Astrocyte (in vitro differentiated cells and primary cell): ENCODE results near the gene SLC26A2. TPM values are rescaled to one million over a fixed set of nuclear protein-coding genes. Genes with fewer than 3 reads are reported as not detected.

Experiments
- DNase-seq: peaks from one replicate; pipeline ENCODE4 v3.0.0-alpha.2; 2010; ENCODE audit warnings: low read depth
- FAIRE-seq: peaks from 2 replicates; lab custom pipeline; 2011; peaks lifted over from hg19 to GRCh38; lab: Jason Lieb, UNC
- H2AFZ ChIP-seq: 2 replicates; pipeline ENCODE4 v1.6.0; 2012; ENCODE audit warnings: low read depth, low read length, inconsistent platforms
- H3K27ac ChIP-seq: 2 replicates; pipeline ENCODE4 v1.5.1; 2011; ENCODE audit warnings: low read depth, low read length, inconsistent platforms
- H3K27me3 ChIP-seq: 2 replicates; pipeline ENCODE4 v1.6.0; 2011; ENCODE audit warnings: low read length, inconsistent platforms; ENCODE audit not compliant: insufficient read depth
- H3K36me3 ChIP-seq: 2 replicates; pipeline ENCODE4 v1.5.1; 2011; ENCODE audit warnings: low read length, inconsistent platforms; ENCODE audit not compliant: insufficient read depth
- H3K4me1 ChIP-seq: 2 replicates; pipeline ENCODE4 v1.5.1; 2011; ENCODE audit warnings: low read length, inconsistent platforms; ENCODE audit not compliant: insufficient read depth
- H3K4me2 ChIP-seq: 2 replicates; pipeline ENCODE4 v1.6.0; 2012; ENCODE audit warnings: low read length, inconsistent platforms
- H3K4me3 ChIP-seq: 2 replicates; pipeline ENCODE4 v1.5.1; 2011; ENCODE audit warnings: low read depth, mild to moderate bottlenecking, low read length, inconsistent platforms; ENCODE audit not compliant: insufficient read depth
- H3K79me2 ChIP-seq: 2 replicates; pipeline ENCODE4 v1.6.0; 2012; ENCODE audit warnings: mild to moderate bottlenecking, low read length, inconsistent platforms; ENCODE audit not compliant: insufficient read depth
- H3K9ac ChIP-seq: 2 replicates; pipeline ENCODE4 v1.6.0; 2012; ENCODE audit warnings: mild to moderate bottlenecking, low read length, inconsistent platforms
- H3K9me3 ChIP-seq: 2 replicates; pipeline ENCODE4 v1.5.1; 2012; ENCODE audit warnings: low read depth, mild to moderate bottlenecking, low read length, inconsistent platforms; ENCODE audit not compliant: insufficient read depth
- H4K20me1 ChIP-seq: 2 replicates; pipeline ENCODE4 v1.6.0; 2012; ENCODE audit warnings: low read length, inconsistent platforms; ENCODE audit not compliant: insufficient read depth
- H3K27ac Mint-ChIP-seq: one replicate; pipeline ENCODE4 v1.8.0; 2021; ENCODE audit warnings: mild to moderate bottlenecking, mixed read lengths; ENCODE audit not compliant: unreplicated experiment
- H3K27me3 Mint-ChIP-seq: one replicate; pipeline ENCODE4 v1.8.0; 2021; ENCODE audit warnings: low read depth, mixed read lengths; ENCODE audit not compliant: unreplicated experiment
- H3K36me3 Mint-ChIP-seq: one replicate; pipeline ENCODE4 v1.8.0; 2021; ENCODE audit warnings: low read depth, mixed read lengths; ENCODE audit not compliant: unreplicated experiment
- H3K4me1 Mint-ChIP-seq: one replicate; pipeline ENCODE4 v1.8.0; 2021; ENCODE audit warnings: low read depth, mixed read lengths; ENCODE audit not compliant: unreplicated experiment
- H3K4me3 Mint-ChIP-seq: one replicate; pipeline ENCODE4 v1.8.0; 2021; ENCODE audit warnings: mild to moderate bottlenecking, moderate library complexity, mixed read lengths; ENCODE audit not compliant: unreplicated experiment
- H3K9me3 Mint-ChIP-seq: one replicate; pipeline ENCODE4 v1.8.0; 2021; ENCODE audit warnings: mild to moderate bottlenecking, mixed read lengths; ENCODE audit not compliant: unreplicated experiment
- EZH2 ChIP-seq: IDR thresholded peaks from 2 replicates; pipeline ENCODE4 v1.6.1; 2012; ENCODE audit warnings: mild to moderate bottlenecking, low read length, inconsistent platforms; ENCODE audit not compliant: insufficient read depth
- total RNA-seq: library from RNA; stranded (reverse); gene quantifications from 2 replicates; pipeline ENCODE4 v1.2.1, GENCODE V29; 2021
- TF ChIP-seq, protein P1 (sequence below): IDR thresholded peaks from 2 replicates; pipeline ENCODE4 v1.5.1; 2011; ENCODE audit warnings: low read depth, mild to moderate bottlenecking, inconsistent platforms, low read length, moderate library complexity; ENCODE audit not compliant: insufficient read depth

Gene SLC26A2
- total RNA-seq, 1 donor from 2014 or later, result 19.8 TPM

DNA sequence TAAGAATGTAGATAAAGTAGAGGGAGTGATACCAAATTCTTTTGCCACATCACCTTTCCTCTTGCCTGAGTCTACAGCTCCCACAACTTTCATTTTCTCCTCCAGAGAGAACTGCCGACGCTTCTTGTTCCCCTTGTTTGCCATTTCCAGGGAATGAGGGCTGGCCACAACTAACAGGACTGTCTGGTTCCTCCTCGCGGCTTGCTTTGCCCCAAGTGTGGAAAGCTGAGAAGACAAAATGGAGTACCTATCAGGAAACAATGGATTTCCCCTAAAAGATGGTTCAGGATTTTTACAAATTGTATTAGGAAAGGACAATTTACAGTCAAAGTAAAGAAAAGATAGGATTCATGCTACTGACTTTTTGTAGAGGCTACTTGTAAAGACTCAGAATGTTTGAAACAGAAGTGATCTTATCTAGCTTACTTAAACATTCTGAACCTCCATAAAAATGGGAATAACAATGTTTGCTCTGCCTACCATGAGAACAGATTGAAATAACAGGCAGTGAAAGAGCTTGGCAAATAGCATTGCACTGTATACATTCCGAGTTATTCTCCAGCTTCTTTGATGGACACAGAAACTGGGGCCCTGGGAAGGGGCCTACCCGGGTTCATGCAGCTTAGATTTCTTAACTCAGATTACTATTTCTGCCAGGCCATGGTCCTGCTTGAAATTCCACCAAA lies 35.8 kb downstream of the SLC26A2 start:
- Histone ChIP-seq H3K27ac (no peak overlapping the region), H3K79me2 (peaks cover 22% of the 10 kb centered on the region), H3K27me3 (no peaks in the 10 kb centered on the region), H3K36me3 (peaks cover 4% of the 10 kb centered on the region), H3K4me1 (peaks cover 5% of the 10 kb centered on the region), H2AFZ (no peak overlapping the region), H3K4me2 (no peak overlapping the region), H3K9ac (no peak overlapping the region), H3K9me3 (no peaks in the 10 kb centered on the region), H3K4me3 (no peak overlapping the region), H4K20me1 (peaks cover 3% of the 10 kb centered on the region)
- H3K27ac Mint-ChIP-seq, result no peak overlapping the region
- H3K36me3 Mint-ChIP-seq, result peaks cover 10% of the 10 kb centered on the region
- H3K4me1 Mint-ChIP-seq, result peaks cover 6% of the 10 kb centered on the region
- no peaks in the 10 kb centered on the region for H3K9me3 Mint-ChIP-seq
- DNase-seq, result no peak
- no peak for TF ChIP-seq EZH2
- TF ChIP-seq, protein P1, sequence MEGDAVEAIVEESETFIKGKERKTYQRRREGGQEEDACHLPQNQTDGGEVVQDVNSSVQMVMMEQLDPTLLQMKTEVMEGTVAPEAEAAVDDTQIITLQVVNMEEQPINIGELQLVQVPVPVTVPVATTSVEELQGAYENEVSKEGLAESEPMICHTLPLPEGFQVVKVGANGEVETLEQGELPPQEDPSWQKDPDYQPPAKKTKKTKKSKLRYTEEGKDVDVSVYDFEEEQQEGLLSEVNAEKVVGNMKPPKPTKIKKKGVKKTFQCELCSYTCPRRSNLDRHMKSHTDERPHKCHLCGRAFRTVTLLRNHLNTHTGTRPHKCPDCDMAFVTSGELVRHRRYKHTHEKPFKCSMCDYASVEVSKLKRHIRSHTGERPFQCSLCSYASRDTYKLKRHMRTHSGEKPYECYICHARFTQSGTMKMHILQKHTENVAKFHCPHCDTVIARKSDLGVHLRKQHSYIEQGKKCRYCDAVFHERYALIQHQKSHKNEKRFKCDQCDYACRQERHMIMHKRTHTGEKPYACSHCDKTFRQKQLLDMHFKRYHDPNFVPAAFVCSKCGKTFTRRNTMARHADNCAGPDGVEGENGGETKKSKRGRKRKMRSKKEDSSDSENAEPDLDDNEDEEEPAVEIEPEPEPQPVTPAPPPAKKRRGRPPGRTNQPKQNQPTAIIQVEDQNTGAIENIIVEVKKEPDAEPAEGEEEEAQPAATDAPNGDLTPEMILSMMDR, result no peak
- FAIRE-seq, result no peak
- H3K27me3 Mint-ChIP-seq, result no peaks in the 10 kb centered on the region
- H3K4me3 Mint-ChIP-seq, result no peak overlapping the region

DNA sequence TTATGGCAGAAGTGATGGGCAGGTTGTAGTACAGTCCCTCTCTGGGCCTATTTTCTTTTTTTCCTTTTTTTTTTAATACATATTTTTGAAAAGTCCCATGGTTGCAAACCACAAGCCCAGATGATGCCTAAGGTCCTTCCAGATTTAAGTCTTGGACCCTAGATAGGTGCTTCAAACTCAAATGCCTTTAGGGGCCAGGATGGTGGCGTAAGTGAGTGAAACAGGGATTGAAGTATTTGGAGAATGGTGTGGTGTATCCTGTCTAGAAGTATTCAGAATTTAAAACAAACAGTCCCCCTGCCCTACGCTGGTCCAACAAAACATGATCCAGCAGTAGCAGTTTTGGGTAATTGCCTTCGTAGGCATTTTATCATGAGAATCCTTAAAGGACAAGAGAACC lies 37.7 kb downstream of the SLC26A2 start:
- no peak overlapping the region for H3K4me3 ChIP-seq
- TF ChIP-seq EZH2, result no peak
- TF ChIP-seq, protein P1, result no peak
- H3K27me3 ChIP-seq, result no peaks in the 10 kb centered on the region
- no peaks in the 10 kb centered on the region for H3K9me3 ChIP-seq
- H3K36me3 ChIP-seq, result peaks cover 4% of the 10 kb centered on the region
- peaks cover 8% of the 10 kb centered on the region for H3K4me1 Mint-ChIP-seq
- no peaks in the 10 kb centered on the region for H3K9me3 Mint-ChIP-seq
- H3K27me3 Mint-ChIP-seq, result no peaks in the 10 kb centered on the region
- FAIRE-seq (no peak), DNase-seq (no peak)
- no peak overlapping the region for H3K9ac ChIP-seq
- H3K79me2 ChIP-seq, result peaks cover 41% of the 10 kb centered on the region
- H3K4me3 Mint-ChIP-seq, result no peak overlapping the region
- H4K20me1 ChIP-seq, result peaks cover 22% of the 10 kb centered on the region
- H3K36me3 Mint-ChIP-seq, result peaks cover 10% of the 10 kb centered on the region
- H3K4me1 ChIP-seq, result peaks cover 20% of the 10 kb centered on the region
- no peak overlapping the region for H2AFZ ChIP-seq
- H3K27ac Mint-ChIP-seq, result no peak overlapping the region
- no peak overlapping the region for H3K4me2 ChIP-seq
- H3K27ac ChIP-seq, result no peak overlapping the region

DNA sequence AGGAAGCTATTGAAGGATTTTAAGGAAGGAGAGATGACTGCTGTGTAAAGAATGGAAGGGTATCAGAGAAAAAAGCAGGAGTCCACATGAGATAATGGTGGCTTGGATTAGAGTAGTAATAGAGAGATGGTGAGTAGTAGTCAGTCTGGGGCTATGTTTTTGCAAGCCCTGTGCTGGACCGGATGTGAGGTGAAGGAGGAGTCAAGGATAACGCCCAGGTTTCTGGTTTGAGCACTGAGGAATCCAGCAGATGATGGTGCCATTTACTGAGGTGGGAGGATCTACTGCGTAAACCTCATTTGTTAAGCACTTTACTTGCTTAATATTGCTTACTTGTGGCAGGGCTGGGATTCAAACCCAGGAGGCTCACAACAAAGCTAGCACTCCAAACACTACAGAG lies 38.8 kb downstream of the SLC26A2 start:
- peak overlapping the region; percentile 91 for H3K4me3 Mint-ChIP-seq
- TF ChIP-seq, protein P1, result no peak
- no peak for TF ChIP-seq EZH2
- H3K4me1 Mint-ChIP-seq, result peaks cover 11% of the 10 kb centered on the region
- no peaks in the 10 kb centered on the region for H3K27me3 Mint-ChIP-seq
- DNase-seq (no peak), FAIRE-seq (no peak)
- Histone ChIP-seq H3K4me1 (peaks cover 20% of the 10 kb centered on the region), H4K20me1 (peaks cover 30% of the 10 kb centered on the region), H3K4me2 (peak overlapping the region; percentile 97), H3K4me3 (peak overlapping the region; percentile 86), H2AFZ (no peak overlapping the region), H3K27me3 (no peaks in the 10 kb centered on the region), H3K27ac (peak overlapping the region; percentile 91), H3K9me3 (no peaks in the 10 kb centered on the region), H3K36me3 (peaks cover 5% of the 10 kb centered on the region), H3K79me2 (peaks cover 52% of the 10 kb centered on the region), H3K9ac (peak overlapping the region; percentile 93)
- H3K9me3 Mint-ChIP-seq, result no peaks in the 10 kb centered on the region
- H3K27ac Mint-ChIP-seq, result peak overlapping the region; percentile 86
- peaks cover 10% of the 10 kb centered on the region for H3K36me3 Mint-ChIP-seq
